ENCODE results near the gene PAX2.

PAX2 gene

GRCh38 chr10:100841528-100841927 is 96.1 kb downstream of the PAX2 start:
- Mint-ChIP-seq H3K27me3 (ENCODE audit: low read depth) (peaks cover 32% of the 10 kb centered on the region), H3K36me3 (ENCODE audit: low read depth) (no peaks in the 10 kb centered on the region), H3K4me3 (no peak overlapping the region), H3K9me3 (peaks cover 6% of the 10 kb centered on the region), H3K27ac (no peak overlapping the region), H3K4me1 (no peaks in the 10 kb centered on the region)
- no peak for TF ChIP-seq CTCF (IDR thresholded peaks at IDR 0.05; ENCODE audit: unreplicated experiment in 3 of 3)

DNA sequence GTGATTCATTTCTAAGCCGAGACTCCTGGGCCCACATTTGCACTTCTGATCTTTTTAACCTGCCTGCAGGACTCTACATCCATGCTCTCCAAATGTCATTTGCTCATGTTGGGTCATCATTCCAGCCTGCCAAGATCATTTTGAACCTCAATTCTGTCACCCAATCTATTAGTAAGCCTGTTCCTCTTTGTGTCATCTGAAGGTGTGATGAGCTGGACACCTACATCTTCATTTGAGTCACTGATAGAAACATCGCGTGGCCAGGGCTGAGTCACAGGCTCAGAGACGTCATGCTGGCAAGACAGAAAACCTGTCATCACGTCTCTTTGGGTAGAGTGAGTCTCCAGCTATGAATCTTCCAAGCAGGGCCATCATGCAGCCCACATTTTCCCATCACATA is 102.1 kb downstream of the PAX2 start:
- H3K27ac Mint-ChIP-seq = no peak overlapping the region
- H3K36me3 Mint-ChIP-seq (ENCODE audit: low read depth) = no peaks in the 10 kb centered on the region
- H3K9me3 Mint-ChIP-seq = peaks cover 3% of the 10 kb centered on the region
- no peaks in the 10 kb centered on the region for H3K4me1 Mint-ChIP-seq
- no peak overlapping the region for H3K4me3 Mint-ChIP-seq
- TF ChIP-seq CTCF (IDR thresholded peaks at IDR 0.05; ENCODE audit: unreplicated experiment in 3 of 3) = no peak
- peaks cover 63% of the 10 kb centered on the region for H3K27me3 Mint-ChIP-seq (ENCODE audit: low read depth)

GRCh38 chr10:100848770-100849169 is 103.4 kb downstream of the PAX2 start:
- TF ChIP-seq CTCF (IDR thresholded peaks at IDR 0.05; ENCODE audit: unreplicated experiment in 3 of 3) = no peak
- Mint-ChIP-seq H3K27me3 (ENCODE audit: low read depth) (peaks cover 65% of the 10 kb centered on the region), H3K9me3 (peaks cover 3% of the 10 kb centered on the region), H3K4me1 (no peaks in the 10 kb centered on the region), H3K4me3 (no peak overlapping the region), H3K27ac (no peak overlapping the region), H3K36me3 (ENCODE audit: low read depth) (no peaks in the 10 kb centered on the region)

GRCh38 chr10:100858261-100858660 is 112.9 kb downstream of the PAX2 start:
- no peaks in the 10 kb centered on the region for H3K36me3 Mint-ChIP-seq (ENCODE audit: low read depth)
- H3K4me3 Mint-ChIP-seq = no peak overlapping the region
- no peak for TF ChIP-seq CTCF (IDR thresholded peaks at IDR 0.05; ENCODE audit: unreplicated experiment in 3 of 3)
- H3K27ac Mint-ChIP-seq = no peak overlapping the region
- H3K4me1 Mint-ChIP-seq = no peaks in the 10 kb centered on the region
- peaks cover 72% of the 10 kb centered on the region for H3K27me3 Mint-ChIP-seq (ENCODE audit: low read depth)
- H3K9me3 Mint-ChIP-seq = peaks cover 12% of the 10 kb centered on the region

GRCh38 chr10:100858747-100859483 is 113.5 kb downstream of the PAX2 start:
- H3K36me3 Mint-ChIP-seq (ENCODE audit: low read depth) = no peaks in the 10 kb centered on the region
- TF ChIP-seq CTCF (IDR thresholded peaks at IDR 0.05; ENCODE audit: unreplicated experiment in 3 of 3) = no peak
- H3K4me1 Mint-ChIP-seq = no peaks in the 10 kb centered on the region
- peaks cover 12% of the 10 kb centered on the region for H3K9me3 Mint-ChIP-seq
- no peak overlapping the region for H3K4me3 Mint-ChIP-seq
- H3K27ac Mint-ChIP-seq = no peak overlapping the region
- H3K27me3 Mint-ChIP-seq (ENCODE audit: low read depth) = peaks cover 68% of the 10 kb centered on the region

GRCh38 chr10:100859484-100859763 is 114.0 kb downstream of the PAX2 start:
- H3K4me3 Mint-ChIP-seq = no peak overlapping the region
- no peak for TF ChIP-seq CTCF (IDR thresholded peaks at IDR 0.05; ENCODE audit: unreplicated experiment in 3 of 3)
- no peaks in the 10 kb centered on the region for H3K36me3 Mint-ChIP-seq (ENCODE audit: low read depth)
- peaks cover 12% of the 10 kb centered on the region for H3K9me3 Mint-ChIP-seq
- peaks cover 65% of the 10 kb centered on the region for H3K27me3 Mint-ChIP-seq (ENCODE audit: low read depth)
- H3K4me1 Mint-ChIP-seq = no peaks in the 10 kb centered on the region
- H3K27ac Mint-ChIP-seq = no peak overlapping the region

Data from nephron (organoid).